H9 (cell line): Measurements from ENCODE around the gene CFAP69. TPM values are rescaled to one million over a fixed set of nuclear protein-coding genes. Genes with fewer than 3 reads are reported as not detected.
"Not testable (repeated sequence)": the region's sequence is repeated elsewhere in the genome, so short reads cannot be mapped to it uniquely, and the experiment has no call there.

Experiments
- DNase-seq: peaks from one replicate; pipeline ENCODE4 v3.0.0-alpha.2; 2017
- H2AFZ ChIP-seq: one replicate; pipeline ENCODE4 v1.6.1; 2013; ENCODE audit warnings: mild to moderate bottlenecking, low read length, control low read depth, moderate library complexity
- H2AK5ac ChIP-seq: 2 replicates; pipeline ENCODE4 v1.6.1; 2013; ENCODE audit warnings: low read length, control low read depth, mixed read lengths; ENCODE audit not compliant: insufficient read length
- H2BK120ac ChIP-seq: one replicate; pipeline ENCODE4 v1.6.1; 2013; ENCODE audit warnings: low read depth, mild to moderate bottlenecking, low read length, control low read depth, inconsistent platforms; ENCODE audit not compliant: poor library complexity, severe bottlenecking
- H2BK12ac ChIP-seq: 2 replicates; pipeline ENCODE4 v1.6.1; 2013; ENCODE audit warnings: low read length, control low read depth, mixed read lengths, low read depth; ENCODE audit not compliant: insufficient read length
- H2BK15ac ChIP-seq: 2 replicates; pipeline ENCODE4 v1.6.1; 2013; ENCODE audit warnings: low read depth, low read length, control low read depth
- H2BK20ac ChIP-seq: one replicate; pipeline ENCODE4 v1.6.1; 2013; ENCODE audit warnings: low read depth, mild to moderate bottlenecking, low read length, control low read depth, inconsistent platforms; ENCODE audit not compliant: poor library complexity, severe bottlenecking
- H2BK5ac ChIP-seq: 2 replicates; pipeline ENCODE4 v1.6.1; 2013; ENCODE audit warnings: low read length, control low read depth, mixed read lengths; ENCODE audit not compliant: insufficient read length
- H3K14ac ChIP-seq: 2 replicates; pipeline ENCODE4 v1.6.1; 2013; ENCODE audit warnings: low read length, control low read depth; ENCODE audit not compliant: insufficient read depth
- H3K18ac ChIP-seq: 2 replicates; pipeline ENCODE4 v1.6.1; 2013; ENCODE audit warnings: low read depth, mild to moderate bottlenecking, mixed read lengths, low read length, control low read depth; ENCODE audit not compliant: insufficient read length
- H3K23ac ChIP-seq: 2 replicates; pipeline ENCODE4 v1.6.1; 2013; ENCODE audit warnings: low read length, control low read depth, mixed read lengths, low read depth; ENCODE audit not compliant: insufficient read length
- H3K23me2 ChIP-seq: 2 replicates; pipeline ENCODE4 v1.6.1; 2013; ENCODE audit warnings: low read depth, mild to moderate bottlenecking, mixed read lengths, low read length, control low read depth; ENCODE audit not compliant: insufficient read length, poor library complexity, severe bottlenecking
- H3K27ac ChIP-seq: 2 replicates; pipeline ENCODE4 v1.5.1; 2013; ENCODE audit warnings: low read length, control low read depth, mixed read lengths, low read depth; ENCODE audit not compliant: insufficient read length
- H3K27me3 ChIP-seq: 2 replicates; pipeline ENCODE4 v1.6.1; 2013; ENCODE audit warnings: low read length, control low read depth, inconsistent platforms; ENCODE audit not compliant: insufficient read depth
- H3K4ac ChIP-seq: 2 replicates; pipeline ENCODE4 v1.6.1; 2013; ENCODE audit warnings: low read depth, mild to moderate bottlenecking, control low read depth, inconsistent platforms, low read length, moderate library complexity
- H3K4me1 ChIP-seq: 2 replicates; pipeline ENCODE4 v1.6.1; 2013; ENCODE audit warnings: low read length, control low read depth, inconsistent platforms; ENCODE audit not compliant: insufficient read depth
- H3K4me2 ChIP-seq: 2 replicates; pipeline ENCODE4 v1.6.1; 2013; ENCODE audit warnings: low read length, control low read depth, mixed read lengths; ENCODE audit not compliant: insufficient read length, insufficient read depth
- H3K56ac ChIP-seq: 2 replicates; pipeline ENCODE4 v1.6.1; 2013; ENCODE audit warnings: low read depth, mild to moderate bottlenecking, mixed read lengths, low read length, control low read depth; ENCODE audit not compliant: insufficient read length
- H3K79me1 ChIP-seq: 2 replicates; pipeline ENCODE4 v1.6.1; 2013; ENCODE audit warnings: low read depth, mild to moderate bottlenecking, moderate library complexity, low read length, control low read depth, inconsistent platforms; ENCODE audit not compliant: insufficient read depth, poor library complexity, severe bottlenecking
- H3K79me2 ChIP-seq: 2 replicates; pipeline ENCODE4 v1.6.1; 2013; ENCODE audit warnings: low read length, control low read depth, inconsistent platforms; ENCODE audit not compliant: insufficient read depth
- H3K9ac ChIP-seq: 2 replicates; pipeline ENCODE4 v1.6.1; 2013; ENCODE audit warnings: low read length, control low read depth, mixed read lengths; ENCODE audit not compliant: insufficient read length; ENCODE audit errors: extremely low read depth
- H3K9me3 ChIP-seq: one replicate; pipeline ENCODE4 v1.6.1; 2013; ENCODE audit warnings: low read depth, low read length, inconsistent platforms; ENCODE audit not compliant: control insufficient read depth
- H3T11ph ChIP-seq: one replicate; pipeline ENCODE4 v1.6.1; 2013; ENCODE audit warnings: mild to moderate bottlenecking, low read length, control low read depth, inconsistent platforms
- H4K20me1 ChIP-seq: one replicate; pipeline ENCODE4 v1.6.1; 2013; ENCODE audit not compliant: control insufficient read depth, insufficient read length, insufficient read depth
- H4K5ac ChIP-seq: 2 replicates; pipeline ENCODE4 v1.6.1; 2013; ENCODE audit warnings: low read depth, mild to moderate bottlenecking, mixed read lengths, low read length, control low read depth; ENCODE audit not compliant: insufficient read length
- H4K8ac ChIP-seq: replicated peaks from 2 replicates; pipeline ENCODE4 v1.6.1; 2013; ENCODE audit warnings: low read length, control low read depth, mixed read lengths, low read depth; ENCODE audit not compliant: insufficient read length
- H4K91ac ChIP-seq: 2 replicates; pipeline ENCODE4 v1.6.1; 2013; ENCODE audit warnings: low read depth, mild to moderate bottlenecking, moderate library complexity, mixed read lengths, low read length, control low read depth; ENCODE audit not compliant: insufficient read length
- H3K27ac Mint-ChIP-seq, 3 experiments: 2 replicates in 2 of 3; 3 replicates in 1 of 3; pipeline ENCODE4 v1.8.0; 2020 to 2021; ENCODE audit warnings: mixed read lengths in 3 of 3, mild to moderate bottlenecking in 1 of 3, moderate library complexity in 1 of 3
- H3K27me3 Mint-ChIP-seq: 2 replicates; pipeline ENCODE4 v1.8.0; 2021; ENCODE audit warnings: low read depth, mild to moderate bottlenecking, moderate library complexity, mixed read lengths
- H3K36me3 Mint-ChIP-seq, 3 experiments: 2 replicates in 2 of 3; 3 replicates in 1 of 3; pipeline ENCODE4 v1.8.0; 2020 to 2021; ENCODE audit warnings: low read depth in 3 of 3, mixed read lengths in 3 of 3; ENCODE audit not compliant: insufficient read depth in 1 of 3
- H3K4me1 Mint-ChIP-seq, 2 experiments: 2 replicates each; pipeline ENCODE4 v1.8.0; 2020; ENCODE audit warnings: mixed read lengths in 2 of 2
- H3K4me3 Mint-ChIP-seq, 2 experiments: 2 replicates in 1 of 2; 3 replicates in 1 of 2; pipeline ENCODE4 v1.8.0; 2020 to 2021; ENCODE audit warnings: mild to moderate bottlenecking in 2 of 2, mixed read lengths in 2 of 2, moderate library complexity in 1 of 2
- H3K9me3 Mint-ChIP-seq, 2 experiments: 2 replicates in 1 of 2; 3 replicates in 1 of 2; pipeline ENCODE4 v1.8.0; 2020; ENCODE audit warnings: mild to moderate bottlenecking in 2 of 2, mixed read lengths in 2 of 2, moderate library complexity in 1 of 2
- CTCF ChIP-seq: fragments of 200-600 bp; sonication (generic); conservative IDR thresholded peaks from 3 replicates; pipeline ENCODE4 v1.8.0; 2021; ENCODE audit warnings: antibody characterized with exemption, mild to moderate bottlenecking
- WGBS: extraction: QIAGEN DNeasy Blood & Tissue Kit; methylation state at CpG from one replicate; pipeline ENCODE4 v1.1.7; 2013; ENCODE audit warnings: missing lambda C conversion rate, low lambda C conversion rate, mixed read lengths; ENCODE audit not compliant: insufficient read length; ENCODE audit errors: extremely low coverage; 5-methylcytosine and 5-hydroxymethylcytosine counted together
- total RNA-seq: library from RNA; stranded (reverse); gene quantifications from 2 replicates; pipeline ENCODE4 v1.2.1, GENCODE V29; 2021

CFAP69 gene
- total RNA-seq, 1 experiment from 2014 or later, result 2.9 TPM

- H3K4me1 Mint-ChIP-seq, result no peaks in the 10 kb centered on the region; a peak in 1 of 4 replicates
- Histone ChIP-seq H3K14ac (no peak overlapping the region), H3K79me2 (no peaks in the 10 kb centered on the region), H2BK5ac (no peak overlapping the region), H2BK15ac (no peak overlapping the region), H3K4me1 (no peaks in the 10 kb centered on the region), H3K79me1 (no peaks in the 10 kb centered on the region), H2BK20ac (no peak overlapping the region), H3K18ac (no peak overlapping the region), H4K8ac (no peak overlapping the region), H3K9me3 (no peaks in the 10 kb centered on the region), H3K27me3 (no peaks in the 10 kb centered on the region), H4K5ac (no peak overlapping the region), H3K4me2 (no peak overlapping the region), H3K27ac (no peak overlapping the region), H3K9ac (no peak overlapping the region), H3K4ac (no peak overlapping the region), H3T11ph (no peak overlapping the region), H2BK120ac (no peak overlapping the region), H2AFZ (no peak overlapping the region), H3K23me2 (no peaks in the 10 kb centered on the region), H3K23ac (no peak overlapping the region), H4K20me1 (no peaks in the 10 kb centered on the region), H2AK5ac (no peak overlapping the region), H2BK12ac (no peak overlapping the region), H3K56ac (no peak overlapping the region), H4K91ac (no peak overlapping the region)
- no peaks in the 10 kb centered on the region; a peak in 1 of 5 replicates for H3K9me3 Mint-ChIP-seq
- no peaks in the 10 kb centered on the region for H3K36me3 Mint-ChIP-seq
- no peak overlapping the region for H3K4me3 Mint-ChIP-seq
- TF ChIP-seq CTCF, result no peak
- no peak for DNase-seq
- no peaks in the 10 kb centered on the region; the same call in 1 of the 2 replicates for H3K27me3 Mint-ChIP-seq
- WGBS, result no CpG with 5 or more reads among the region's 48 CpGs
- H3K27ac Mint-ChIP-seq, result no peak overlapping the region
Observed at GRCh38 chr7:90334193-90334843, 89.3 kb downstream of the CFAP69 start.

- H3K9me3 ChIP-seq, H3K79me1 ChIP-seq, H3K9me3 Mint-ChIP-seq, H2BK15ac ChIP-seq, H4K91ac ChIP-seq, DNase-seq, H3K4me1 Mint-ChIP-seq, H3K79me2 ChIP-seq, H3K18ac ChIP-seq, H2AK5ac ChIP-seq, H3K56ac ChIP-seq, H3K4ac ChIP-seq, H3T11ph ChIP-seq, H2BK5ac ChIP-seq, H3K4me3 Mint-ChIP-seq, H3K23me2 ChIP-seq, H3K27me3 ChIP-seq, H3K4me2 ChIP-seq, H3K9ac ChIP-seq, H2AFZ ChIP-seq, H3K4me1 ChIP-seq, H3K27ac Mint-ChIP-seq, H4K8ac ChIP-seq, H4K5ac ChIP-seq, H3K23ac ChIP-seq, H2BK120ac ChIP-seq, H3K27me3 Mint-ChIP-seq, H4K20me1 ChIP-seq, H2BK12ac ChIP-seq, H3K14ac ChIP-seq, H3K27ac ChIP-seq, H2BK20ac ChIP-seq, H3K36me3 Mint-ChIP-seq: not testable (repeated sequence)
- no CpG with 5 or more reads among the region's 2 CpGs for WGBS
Observed at GRCh38 chr7:90334926-90335325, 90.0 kb downstream of the CFAP69 start.
